H9 (cell line): ENCODE data around the gene ASIC1. TPM values are rescaled to one million over a fixed set of nuclear protein-coding genes. Genes with fewer than 3 reads are reported as not detected.

Experiments used
- DNase-seq: peaks from one replicate; pipeline ENCODE4 v3.0.0-alpha.2; 2017
- H2AFZ ChIP-seq: one replicate; pipeline ENCODE4 v1.6.1; 2013; ENCODE audit warnings: mild to moderate bottlenecking, low read length, control low read depth, moderate library complexity
- H2AK5ac ChIP-seq: 2 replicates; pipeline ENCODE4 v1.6.1; 2013; ENCODE audit warnings: low read length, control low read depth, mixed read lengths; ENCODE audit not compliant: insufficient read length
- H2BK120ac ChIP-seq: one replicate; pipeline ENCODE4 v1.6.1; 2013; ENCODE audit warnings: low read depth, mild to moderate bottlenecking, low read length, control low read depth, inconsistent platforms; ENCODE audit not compliant: poor library complexity, severe bottlenecking
- H2BK12ac ChIP-seq: 2 replicates; pipeline ENCODE4 v1.6.1; 2013; ENCODE audit warnings: low read length, control low read depth, mixed read lengths, low read depth; ENCODE audit not compliant: insufficient read length
- H2BK15ac ChIP-seq: 2 replicates; pipeline ENCODE4 v1.6.1; 2013; ENCODE audit warnings: low read depth, low read length, control low read depth
- H2BK20ac ChIP-seq: one replicate; pipeline ENCODE4 v1.6.1; 2013; ENCODE audit warnings: low read depth, mild to moderate bottlenecking, low read length, control low read depth, inconsistent platforms; ENCODE audit not compliant: poor library complexity, severe bottlenecking
- H2BK5ac ChIP-seq: 2 replicates; pipeline ENCODE4 v1.6.1; 2013; ENCODE audit warnings: low read length, control low read depth, mixed read lengths; ENCODE audit not compliant: insufficient read length
- H3K14ac ChIP-seq: 2 replicates; pipeline ENCODE4 v1.6.1; 2013; ENCODE audit warnings: low read length, control low read depth; ENCODE audit not compliant: insufficient read depth
- H3K18ac ChIP-seq: 2 replicates; pipeline ENCODE4 v1.6.1; 2013; ENCODE audit warnings: low read depth, mild to moderate bottlenecking, mixed read lengths, low read length, control low read depth; ENCODE audit not compliant: insufficient read length
- H3K23ac ChIP-seq: 2 replicates; pipeline ENCODE4 v1.6.1; 2013; ENCODE audit warnings: low read length, control low read depth, mixed read lengths, low read depth; ENCODE audit not compliant: insufficient read length
- H3K23me2 ChIP-seq: 2 replicates; pipeline ENCODE4 v1.6.1; 2013; ENCODE audit warnings: low read depth, mild to moderate bottlenecking, mixed read lengths, low read length, control low read depth; ENCODE audit not compliant: insufficient read length, poor library complexity, severe bottlenecking
- H3K27ac ChIP-seq: 2 replicates; pipeline ENCODE4 v1.5.1; 2013; ENCODE audit warnings: low read length, control low read depth, mixed read lengths, low read depth; ENCODE audit not compliant: insufficient read length
- H3K27me3 ChIP-seq: 2 replicates; pipeline ENCODE4 v1.6.1; 2013; ENCODE audit warnings: low read length, control low read depth, inconsistent platforms; ENCODE audit not compliant: insufficient read depth
- H3K4ac ChIP-seq: 2 replicates; pipeline ENCODE4 v1.6.1; 2013; ENCODE audit warnings: low read depth, mild to moderate bottlenecking, control low read depth, inconsistent platforms, low read length, moderate library complexity
- H3K4me1 ChIP-seq: 2 replicates; pipeline ENCODE4 v1.6.1; 2013; ENCODE audit warnings: low read length, control low read depth, inconsistent platforms; ENCODE audit not compliant: insufficient read depth
- H3K4me2 ChIP-seq: 2 replicates; pipeline ENCODE4 v1.6.1; 2013; ENCODE audit warnings: low read length, control low read depth, mixed read lengths; ENCODE audit not compliant: insufficient read length, insufficient read depth
- H3K56ac ChIP-seq: 2 replicates; pipeline ENCODE4 v1.6.1; 2013; ENCODE audit warnings: low read depth, mild to moderate bottlenecking, mixed read lengths, low read length, control low read depth; ENCODE audit not compliant: insufficient read length
- H3K79me1 ChIP-seq: 2 replicates; pipeline ENCODE4 v1.6.1; 2013; ENCODE audit warnings: low read depth, mild to moderate bottlenecking, moderate library complexity, low read length, control low read depth, inconsistent platforms; ENCODE audit not compliant: insufficient read depth, poor library complexity, severe bottlenecking
- H3K79me2 ChIP-seq: 2 replicates; pipeline ENCODE4 v1.6.1; 2013; ENCODE audit warnings: low read length, control low read depth, inconsistent platforms; ENCODE audit not compliant: insufficient read depth
- H3K9ac ChIP-seq: 2 replicates; pipeline ENCODE4 v1.6.1; 2013; ENCODE audit warnings: low read length, control low read depth, mixed read lengths; ENCODE audit not compliant: insufficient read length; ENCODE audit errors: extremely low read depth
- H3K9me3 ChIP-seq: one replicate; pipeline ENCODE4 v1.6.1; 2013; ENCODE audit warnings: low read depth, low read length, inconsistent platforms; ENCODE audit not compliant: control insufficient read depth
- H3T11ph ChIP-seq: one replicate; pipeline ENCODE4 v1.6.1; 2013; ENCODE audit warnings: mild to moderate bottlenecking, low read length, control low read depth, inconsistent platforms
- H4K20me1 ChIP-seq: one replicate; pipeline ENCODE4 v1.6.1; 2013; ENCODE audit not compliant: control insufficient read depth, insufficient read length, insufficient read depth
- H4K5ac ChIP-seq: 2 replicates; pipeline ENCODE4 v1.6.1; 2013; ENCODE audit warnings: low read depth, mild to moderate bottlenecking, mixed read lengths, low read length, control low read depth; ENCODE audit not compliant: insufficient read length
- H4K8ac ChIP-seq: replicated peaks from 2 replicates; pipeline ENCODE4 v1.6.1; 2013; ENCODE audit warnings: low read length, control low read depth, mixed read lengths, low read depth; ENCODE audit not compliant: insufficient read length
- H4K91ac ChIP-seq: 2 replicates; pipeline ENCODE4 v1.6.1; 2013; ENCODE audit warnings: low read depth, mild to moderate bottlenecking, moderate library complexity, mixed read lengths, low read length, control low read depth; ENCODE audit not compliant: insufficient read length
- H3K27ac Mint-ChIP-seq, 3 experiments: 2 replicates in 2 of 3; 3 replicates in 1 of 3; pipeline ENCODE4 v1.8.0; 2020 to 2021; ENCODE audit warnings: mixed read lengths in 3 of 3, mild to moderate bottlenecking in 1 of 3, moderate library complexity in 1 of 3
- H3K27me3 Mint-ChIP-seq: 2 replicates; pipeline ENCODE4 v1.8.0; 2021; ENCODE audit warnings: low read depth, mild to moderate bottlenecking, moderate library complexity, mixed read lengths
- H3K36me3 Mint-ChIP-seq, 3 experiments: 2 replicates in 2 of 3; 3 replicates in 1 of 3; pipeline ENCODE4 v1.8.0; 2020 to 2021; ENCODE audit warnings: low read depth in 3 of 3, mixed read lengths in 3 of 3; ENCODE audit not compliant: insufficient read depth in 1 of 3
- H3K4me1 Mint-ChIP-seq, 2 experiments: 2 replicates each; pipeline ENCODE4 v1.8.0; 2020; ENCODE audit warnings: mixed read lengths in 2 of 2
- H3K4me3 Mint-ChIP-seq, 2 experiments: 2 replicates in 1 of 2; 3 replicates in 1 of 2; pipeline ENCODE4 v1.8.0; 2020 to 2021; ENCODE audit warnings: mild to moderate bottlenecking in 2 of 2, mixed read lengths in 2 of 2, moderate library complexity in 1 of 2
- H3K9me3 Mint-ChIP-seq, 2 experiments: 2 replicates in 1 of 2; 3 replicates in 1 of 2; pipeline ENCODE4 v1.8.0; 2020; ENCODE audit warnings: mild to moderate bottlenecking in 2 of 2, mixed read lengths in 2 of 2, moderate library complexity in 1 of 2
- WGBS: extraction: QIAGEN DNeasy Blood & Tissue Kit; methylation state at CpG from one replicate; pipeline ENCODE4 v1.1.7; 2013; ENCODE audit warnings: missing lambda C conversion rate, low lambda C conversion rate, mixed read lengths; ENCODE audit not compliant: insufficient read length; ENCODE audit errors: extremely low coverage; 5-methylcytosine and 5-hydroxymethylcytosine counted together
- total RNA-seq: library from RNA; stranded (reverse); gene quantifications from 2 replicates; pipeline ENCODE4 v1.2.1, GENCODE V29; 2021
- TF ChIP-seq, protein P1 (sequence below): fragments of 200-600 bp; sonication (generic); conservative IDR thresholded peaks from 3 replicates; pipeline ENCODE4 v1.8.0; 2021; ENCODE audit warnings: antibody characterized with exemption, mild to moderate bottlenecking

ASIC1 gene
- total RNA-seq, 1 experiment from 2014 or later = 3.9 TPM

GRCh38 chr12:50038336-50038735 is 19.1 kb upstream of the ASIC1 start:
- peaks cover 49% of the 10 kb centered on the region for H3K27me3 Mint-ChIP-seq

More at GRCh38 chr12:50038336-50038735, 19.1 kb upstream of the ASIC1 start:
- H3K23ac ChIP-seq = no peak overlapping the region
- H3K9ac ChIP-seq = no peak overlapping the region
- H3K56ac ChIP-seq = no peak overlapping the region
- DNase-seq = no peak
- H3T11ph ChIP-seq = no peak overlapping the region
- no peak overlapping the region for H3K4ac ChIP-seq
- no peaks in the 10 kb centered on the region for H3K4me1 ChIP-seq
- H3K9me3 Mint-ChIP-seq = no peaks in the 10 kb centered on the region
- no peak overlapping the region for H3K4me3 Mint-ChIP-seq
- H2BK5ac ChIP-seq = no peak overlapping the region
- no peak overlapping the region for H3K14ac ChIP-seq
- no peak overlapping the region for H4K8ac ChIP-seq
- H3K27me3 ChIP-seq = no peaks in the 10 kb centered on the region
- no peak overlapping the region for H2BK120ac ChIP-seq
- H3K27ac ChIP-seq = no peak overlapping the region
- no peak overlapping the region for H3K18ac ChIP-seq
- no peak overlapping the region for H2AK5ac ChIP-seq
- no CpG with 5 or more reads among the region's 4 CpGs for WGBS
- H2BK12ac ChIP-seq = no peak overlapping the region
- no peak overlapping the region for H3K4me2 ChIP-seq
- H4K5ac ChIP-seq = no peak overlapping the region
- no peak overlapping the region for H2AFZ ChIP-seq
- no peak overlapping the region for H2BK15ac ChIP-seq
- no peaks in the 10 kb centered on the region for H3K9me3 ChIP-seq
- no peaks in the 10 kb centered on the region for H3K79me2 ChIP-seq
- H4K91ac ChIP-seq = no peak overlapping the region
- no peaks in the 10 kb centered on the region for H4K20me1 ChIP-seq
- no peaks in the 10 kb centered on the region for H3K36me3 Mint-ChIP-seq
- no peak overlapping the region for H2BK20ac ChIP-seq
- H3K27ac Mint-ChIP-seq = no peak overlapping the region
- peaks cover under 1% of the 10 kb centered on the region for H3K23me2 ChIP-seq
- H3K79me1 ChIP-seq = no peaks in the 10 kb centered on the region
- peaks cover 12 to 16% of the 10 kb centered on the region in 2 experiments for H3K4me1 Mint-ChIP-seq
- TF ChIP-seq, protein P1, sequence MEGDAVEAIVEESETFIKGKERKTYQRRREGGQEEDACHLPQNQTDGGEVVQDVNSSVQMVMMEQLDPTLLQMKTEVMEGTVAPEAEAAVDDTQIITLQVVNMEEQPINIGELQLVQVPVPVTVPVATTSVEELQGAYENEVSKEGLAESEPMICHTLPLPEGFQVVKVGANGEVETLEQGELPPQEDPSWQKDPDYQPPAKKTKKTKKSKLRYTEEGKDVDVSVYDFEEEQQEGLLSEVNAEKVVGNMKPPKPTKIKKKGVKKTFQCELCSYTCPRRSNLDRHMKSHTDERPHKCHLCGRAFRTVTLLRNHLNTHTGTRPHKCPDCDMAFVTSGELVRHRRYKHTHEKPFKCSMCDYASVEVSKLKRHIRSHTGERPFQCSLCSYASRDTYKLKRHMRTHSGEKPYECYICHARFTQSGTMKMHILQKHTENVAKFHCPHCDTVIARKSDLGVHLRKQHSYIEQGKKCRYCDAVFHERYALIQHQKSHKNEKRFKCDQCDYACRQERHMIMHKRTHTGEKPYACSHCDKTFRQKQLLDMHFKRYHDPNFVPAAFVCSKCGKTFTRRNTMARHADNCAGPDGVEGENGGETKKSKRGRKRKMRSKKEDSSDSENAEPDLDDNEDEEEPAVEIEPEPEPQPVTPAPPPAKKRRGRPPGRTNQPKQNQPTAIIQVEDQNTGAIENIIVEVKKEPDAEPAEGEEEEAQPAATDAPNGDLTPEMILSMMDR = no peak
